HCT116 (cell line): ENCODE measurements around the gene DNAAF6.

Experiments used
- EZH2 ChIP-seq: fragments of 200-600 bp; sonication (generic); IDR thresholded peaks from 2 replicates; pipeline ENCODE4 v1.6.1; 2017; ENCODE audit warnings: antibody characterized with exemption, mixed run types
- JUND ChIP-seq: IDR thresholded peaks from 2 replicates; pipeline ENCODE4 v1.6.1; 2012
- POLR2A ChIP-seq: IDR thresholded peaks from 2 replicates; pipeline ENCODE4 v1.7.0; 2011; ENCODE audit warnings: borderline replicate concordance; ENCODE audit not compliant: insufficient read depth, insufficient read length; ENCODE audit errors: extremely low read depth
- POLR2AphosphoS5 ChIP-seq: IDR thresholded peaks from 2 replicates; pipeline ENCODE4 v1.6.1; 2011; ENCODE audit warnings: mild to moderate bottlenecking, low read depth, low read length, moderate library complexity
- RAD21 ChIP-seq: IDR thresholded peaks from 2 replicates; pipeline ENCODE4 v1.6.1; 2012; ENCODE audit warnings: low read depth, mild to moderate bottlenecking
- YY1 ChIP-seq: IDR thresholded peaks from 2 replicates; pipeline ENCODE4 v1.6.1; 2011; ENCODE audit warnings: low read length, low read depth, moderate library complexity, mild to moderate bottlenecking; ENCODE audit not compliant: insufficient replicate concordance; ENCODE audit errors: extremely low read depth
- ZFX ChIP-seq: fragments of 450-650 bp; IDR thresholded peaks from 2 replicates; pipeline ENCODE4 v1.6.1; 2017
- TF ChIP-seq, protein P1 (sequence below), 3 experiments: fragments of 200-600 bp in 1 of 3; sonication (generic) in 1 of 3; IDR thresholded peaks in 2 of 3; conservative IDR thresholded peaks in 1 of 3; 2 replicates each; pipeline ENCODE4 v1.5.1; 2012 to 2017; ENCODE audit warnings: low read depth in 2 of 3, low read length in 2 of 3, antibody characterized with exemption in 1 of 3, borderline replicate concordance in 1 of 3, control low read depth in 1 of 3, mild to moderate bottlenecking in 1 of 3, mixed read lengths in 1 of 3, mixed run types in 1 of 3, moderate library complexity in 1 of 3; ENCODE audit not compliant: insufficient read depth in 1 of 3

GRCh38 chrX:107288676-107289075 lies 82.3 kb downstream of the DNAAF6 start:
- TF ChIP-seq RAD21 (no peak), POLR2AphosphoS5 (no peak), YY1 (no peak), ZFX (no peak), EZH2 (no peak), JUND (no peak), POLR2A (no peak)
- TF ChIP-seq, protein P1, sequence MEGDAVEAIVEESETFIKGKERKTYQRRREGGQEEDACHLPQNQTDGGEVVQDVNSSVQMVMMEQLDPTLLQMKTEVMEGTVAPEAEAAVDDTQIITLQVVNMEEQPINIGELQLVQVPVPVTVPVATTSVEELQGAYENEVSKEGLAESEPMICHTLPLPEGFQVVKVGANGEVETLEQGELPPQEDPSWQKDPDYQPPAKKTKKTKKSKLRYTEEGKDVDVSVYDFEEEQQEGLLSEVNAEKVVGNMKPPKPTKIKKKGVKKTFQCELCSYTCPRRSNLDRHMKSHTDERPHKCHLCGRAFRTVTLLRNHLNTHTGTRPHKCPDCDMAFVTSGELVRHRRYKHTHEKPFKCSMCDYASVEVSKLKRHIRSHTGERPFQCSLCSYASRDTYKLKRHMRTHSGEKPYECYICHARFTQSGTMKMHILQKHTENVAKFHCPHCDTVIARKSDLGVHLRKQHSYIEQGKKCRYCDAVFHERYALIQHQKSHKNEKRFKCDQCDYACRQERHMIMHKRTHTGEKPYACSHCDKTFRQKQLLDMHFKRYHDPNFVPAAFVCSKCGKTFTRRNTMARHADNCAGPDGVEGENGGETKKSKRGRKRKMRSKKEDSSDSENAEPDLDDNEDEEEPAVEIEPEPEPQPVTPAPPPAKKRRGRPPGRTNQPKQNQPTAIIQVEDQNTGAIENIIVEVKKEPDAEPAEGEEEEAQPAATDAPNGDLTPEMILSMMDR (IDR thresholded peaks at IDR 0.05 in 2 of 3, conservative IDR thresholded peaks at IDR 0.05 in 1 of 3; ENCODE audit: borderline replicate concordance in 1 of 3, insufficient read depth in 1 of 3, low read depth in 2 of 3, low read length in 2 of 3): no peak
